Measurements from ENCODE around the gene STX11.
"Not testable (repeated sequence)": the region's sequence is repeated elsewhere in the genome, so short reads cannot be mapped to it uniquely, and the experiment has no call there.

STX11 gene

DNA sequence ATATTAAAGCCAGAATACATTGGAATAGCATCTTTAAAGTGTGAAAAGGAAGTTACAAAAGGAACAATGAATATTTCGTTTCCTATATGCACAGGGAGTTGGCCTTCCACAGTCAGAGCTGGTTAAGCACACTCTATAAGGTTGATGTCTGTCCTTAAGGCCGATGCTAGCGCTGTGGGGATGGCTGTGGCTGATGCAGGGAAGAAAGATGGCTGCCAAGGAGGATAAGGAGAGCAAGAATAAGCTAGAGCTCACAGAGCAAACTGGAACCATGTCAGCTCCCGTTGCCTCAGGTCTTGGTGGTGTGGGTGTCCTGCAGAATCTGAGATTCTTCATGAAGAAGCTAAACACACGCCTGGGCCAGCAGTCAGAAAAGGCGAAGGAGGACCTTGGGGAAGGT, 20.8 kb upstream of the STX11 start:
- H3K4me2 ChIP-seq: no peak overlapping the region
- TF ChIP-seq, protein P1, sequence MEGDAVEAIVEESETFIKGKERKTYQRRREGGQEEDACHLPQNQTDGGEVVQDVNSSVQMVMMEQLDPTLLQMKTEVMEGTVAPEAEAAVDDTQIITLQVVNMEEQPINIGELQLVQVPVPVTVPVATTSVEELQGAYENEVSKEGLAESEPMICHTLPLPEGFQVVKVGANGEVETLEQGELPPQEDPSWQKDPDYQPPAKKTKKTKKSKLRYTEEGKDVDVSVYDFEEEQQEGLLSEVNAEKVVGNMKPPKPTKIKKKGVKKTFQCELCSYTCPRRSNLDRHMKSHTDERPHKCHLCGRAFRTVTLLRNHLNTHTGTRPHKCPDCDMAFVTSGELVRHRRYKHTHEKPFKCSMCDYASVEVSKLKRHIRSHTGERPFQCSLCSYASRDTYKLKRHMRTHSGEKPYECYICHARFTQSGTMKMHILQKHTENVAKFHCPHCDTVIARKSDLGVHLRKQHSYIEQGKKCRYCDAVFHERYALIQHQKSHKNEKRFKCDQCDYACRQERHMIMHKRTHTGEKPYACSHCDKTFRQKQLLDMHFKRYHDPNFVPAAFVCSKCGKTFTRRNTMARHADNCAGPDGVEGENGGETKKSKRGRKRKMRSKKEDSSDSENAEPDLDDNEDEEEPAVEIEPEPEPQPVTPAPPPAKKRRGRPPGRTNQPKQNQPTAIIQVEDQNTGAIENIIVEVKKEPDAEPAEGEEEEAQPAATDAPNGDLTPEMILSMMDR (conservative IDR thresholded peaks at IDR 0.05; ENCODE audit: low read depth, low read length): no peak
- H3K36me3 ChIP-seq (ENCODE audit: insufficient read depth): no peaks in the 10 kb centered on the region

DNA sequence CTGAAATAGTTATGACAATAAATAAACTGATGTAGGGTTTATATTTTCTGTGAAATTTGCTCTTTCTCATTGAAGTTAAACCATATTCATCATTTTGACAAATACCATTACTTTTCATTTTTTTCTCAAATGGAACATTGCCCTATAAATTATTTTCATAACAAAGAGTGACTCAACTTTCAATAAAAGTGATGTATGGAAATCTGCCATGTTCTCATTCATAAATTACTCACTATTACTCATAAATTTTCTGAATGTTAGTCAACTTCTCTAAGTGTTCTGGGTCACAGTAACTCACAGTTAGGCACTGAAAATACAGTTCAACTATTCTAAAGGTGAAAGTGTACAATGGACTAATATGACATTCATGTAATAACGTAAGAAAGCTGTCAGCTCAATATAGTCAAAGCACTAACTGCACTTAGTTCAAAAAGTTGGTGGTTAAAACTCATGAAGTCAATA, 19.0 kb upstream of the STX11 start:
- H2AFZ ChIP-seq (ENCODE audit: low read depth): no peak overlapping the region
- H3K27ac ChIP-seq: no peak overlapping the region
- no peaks in the 10 kb centered on the region for H3K4me1 ChIP-seq (ENCODE audit: low read depth, poor library complexity, severe bottlenecking)
- H3K4me3 ChIP-seq (IDR thresholded peaks at IDR 0.05; ENCODE audit: insufficient read depth, low read depth, low read length): no peak overlapping the region
- TF ChIP-seq, protein P1 (conservative IDR thresholded peaks at IDR 0.05; ENCODE audit: low read depth, low read length): no peak
- no peak overlapping the region for H3K9ac ChIP-seq
- H3K79me2 ChIP-seq (ENCODE audit: insufficient read depth, low read depth): no peaks in the 10 kb centered on the region
- no peaks in the 10 kb centered on the region for H3K36me3 ChIP-seq (ENCODE audit: insufficient read depth)
- no peak overlapping the region for H3K4me2 ChIP-seq
- no peaks in the 10 kb centered on the region for H3K27me3 ChIP-seq (ENCODE audit: insufficient read depth, low read depth)
- H4K20me1 ChIP-seq (ENCODE audit: insufficient read depth): no peaks in the 10 kb centered on the region

More for the DNA sequence above, 20.8 kb upstream of the STX11 start:
- Histone ChIP-seq H3K4me3 (IDR thresholded peaks at IDR 0.05; ENCODE audit: insufficient read depth, low read depth, low read length) (no peak overlapping the region), H3K9ac (no peak overlapping the region), H2AFZ (ENCODE audit: low read depth) (no peak overlapping the region), H3K27ac (no peak overlapping the region), H3K79me2 (ENCODE audit: insufficient read depth, low read depth) (no peaks in the 10 kb centered on the region), H3K27me3 (ENCODE audit: insufficient read depth, low read depth) (no peaks in the 10 kb centered on the region), H4K20me1 (ENCODE audit: insufficient read depth) (no peaks in the 10 kb centered on the region), H3K4me1 (ENCODE audit: low read depth, poor library complexity, severe bottlenecking) (no peaks in the 10 kb centered on the region)

DNA sequence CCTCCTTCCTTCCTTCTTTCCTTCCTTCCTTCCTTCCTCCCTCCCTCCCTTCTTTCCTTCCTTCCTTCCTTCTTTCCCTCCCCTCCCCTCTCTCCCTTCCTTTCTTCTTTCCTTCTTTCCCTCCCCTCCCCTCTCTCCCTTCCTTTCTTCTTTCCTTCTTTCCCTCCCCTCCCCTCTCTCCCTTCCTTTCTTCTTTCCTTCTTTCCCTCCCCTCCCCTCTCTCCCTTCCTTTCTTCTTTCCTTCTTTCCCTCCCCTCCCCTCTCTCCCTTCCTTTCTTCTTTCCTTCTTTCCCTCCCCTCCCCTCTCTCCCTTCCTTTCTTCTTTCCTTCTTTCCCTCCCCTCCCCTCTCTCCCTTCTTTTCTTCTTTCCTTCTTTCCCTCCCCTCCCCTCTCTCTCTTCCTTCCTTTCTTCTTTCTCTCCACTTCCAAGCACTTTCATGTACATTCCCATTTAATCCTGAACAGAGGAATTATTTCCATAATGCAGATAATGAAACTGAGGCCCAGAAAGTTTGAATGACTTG, 18.1 kb upstream of the STX11 start:
- not testable (repeated sequence) for H3K9ac ChIP-seq; H3K79me2 ChIP-seq (ENCODE audit: insufficient read depth, low read depth); H3K27me3 ChIP-seq (ENCODE audit: insufficient read depth, low read depth); H2AFZ ChIP-seq (ENCODE audit: low read depth); H3K27ac ChIP-seq; H3K4me1 ChIP-seq (ENCODE audit: low read depth, poor library complexity, severe bottlenecking); H4K20me1 ChIP-seq (ENCODE audit: insufficient read depth); H3K4me2 ChIP-seq; H3K4me3 ChIP-seq (IDR thresholded peaks at IDR 0.05; ENCODE audit: insufficient read depth, low read depth, low read length); H3K36me3 ChIP-seq (ENCODE audit: insufficient read depth)

DNA sequence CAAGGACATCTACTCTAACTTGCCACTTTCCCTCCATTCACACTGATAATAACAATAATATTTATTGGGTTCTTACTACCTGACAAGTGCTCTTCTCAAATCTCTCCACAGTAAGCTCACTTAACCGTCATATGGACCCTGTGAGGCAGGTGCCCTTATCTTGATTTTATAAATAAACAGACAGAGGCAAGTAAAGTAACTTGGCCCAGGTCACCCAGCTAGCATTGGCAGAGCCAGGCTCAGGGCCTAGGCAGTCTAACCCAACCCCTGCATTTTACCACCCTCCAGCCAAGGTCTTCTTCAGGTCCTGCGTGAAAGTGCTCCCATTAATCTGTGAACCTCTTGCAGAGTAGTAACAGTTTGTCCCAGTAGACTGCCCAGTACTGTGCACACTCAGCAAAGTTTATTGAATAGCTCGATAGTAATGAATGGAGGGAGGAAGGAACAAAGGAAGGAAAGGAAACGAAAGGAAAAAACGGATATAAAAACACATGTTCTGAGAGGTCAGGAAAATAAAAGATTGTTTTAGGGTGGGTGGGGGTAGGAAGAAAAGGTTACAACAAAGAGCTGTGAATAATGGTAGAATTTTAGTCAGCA, 17.0 kb upstream of the STX11 start:
- no peaks in the 10 kb centered on the region for H3K36me3 ChIP-seq (ENCODE audit: insufficient read depth)

DNA sequence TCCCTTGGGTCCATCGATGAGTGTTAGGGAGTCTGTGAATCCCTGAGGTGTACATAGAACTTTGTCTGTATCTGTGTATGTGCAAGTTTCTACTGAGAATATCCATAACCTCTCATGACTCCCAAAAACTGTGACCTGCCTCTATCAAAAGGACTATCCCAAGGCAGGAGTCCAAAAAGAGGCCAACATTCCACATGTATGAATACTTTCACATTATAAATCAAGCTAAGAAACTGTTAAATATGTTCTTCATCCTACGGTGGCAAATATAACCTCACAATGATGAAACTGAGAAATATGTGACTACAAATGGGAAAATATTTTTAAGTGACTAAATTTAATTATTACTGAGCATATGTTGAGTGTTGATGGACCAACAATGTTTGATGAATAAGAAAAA, 16.1 kb upstream of the STX11 start:
- TF ChIP-seq, protein P1 (conservative IDR thresholded peaks at IDR 0.05; ENCODE audit: low read depth, low read length): no peak
- no peaks in the 10 kb centered on the region for H4K20me1 ChIP-seq (ENCODE audit: insufficient read depth)
- H3K27me3 ChIP-seq (ENCODE audit: insufficient read depth, low read depth): no peaks in the 10 kb centered on the region
- H3K79me2 ChIP-seq (ENCODE audit: insufficient read depth, low read depth): no peaks in the 10 kb centered on the region
- H3K36me3 ChIP-seq (ENCODE audit: insufficient read depth): no peaks in the 10 kb centered on the region
- H3K27ac ChIP-seq: no peak overlapping the region
- no peaks in the 10 kb centered on the region for H3K4me1 ChIP-seq (ENCODE audit: low read depth, poor library complexity, severe bottlenecking)
- no peak overlapping the region for H2AFZ ChIP-seq (ENCODE audit: low read depth)
- no peak overlapping the region for H3K9ac ChIP-seq
- no peak overlapping the region for H3K4me3 ChIP-seq (IDR thresholded peaks at IDR 0.05; ENCODE audit: insufficient read depth, low read depth, low read length)
- H3K4me2 ChIP-seq: no peak overlapping the region

More for the DNA sequence above, 17.0 kb upstream of the STX11 start:
- H4K20me1 ChIP-seq (ENCODE audit: insufficient read depth): no peaks in the 10 kb centered on the region
- H3K4me2 ChIP-seq: no peak overlapping the region
- no peaks in the 10 kb centered on the region for H3K79me2 ChIP-seq (ENCODE audit: insufficient read depth, low read depth)
- H3K9ac ChIP-seq: no peak overlapping the region
- no peaks in the 10 kb centered on the region for H3K27me3 ChIP-seq (ENCODE audit: insufficient read depth, low read depth)
- no peaks in the 10 kb centered on the region for H3K4me1 ChIP-seq (ENCODE audit: low read depth, poor library complexity, severe bottlenecking)
- H3K27ac ChIP-seq: no peak overlapping the region
- H3K4me3 ChIP-seq (IDR thresholded peaks at IDR 0.05; ENCODE audit: insufficient read depth, low read depth, low read length): no peak overlapping the region
- H2AFZ ChIP-seq (ENCODE audit: low read depth): no peak overlapping the region
- TF ChIP-seq, protein P1 (conservative IDR thresholded peaks at IDR 0.05; ENCODE audit: low read depth, low read length): no peak
